ENCODE measurements around the gene RNF138. TPM values are rescaled to one million over a fixed set of nuclear protein-coding genes. Genes with fewer than 3 reads are reported as not detected.

RNF138 gene
- total RNA-seq, 1 experiment from 2014 or later: 21.5 TPM

DNA sequence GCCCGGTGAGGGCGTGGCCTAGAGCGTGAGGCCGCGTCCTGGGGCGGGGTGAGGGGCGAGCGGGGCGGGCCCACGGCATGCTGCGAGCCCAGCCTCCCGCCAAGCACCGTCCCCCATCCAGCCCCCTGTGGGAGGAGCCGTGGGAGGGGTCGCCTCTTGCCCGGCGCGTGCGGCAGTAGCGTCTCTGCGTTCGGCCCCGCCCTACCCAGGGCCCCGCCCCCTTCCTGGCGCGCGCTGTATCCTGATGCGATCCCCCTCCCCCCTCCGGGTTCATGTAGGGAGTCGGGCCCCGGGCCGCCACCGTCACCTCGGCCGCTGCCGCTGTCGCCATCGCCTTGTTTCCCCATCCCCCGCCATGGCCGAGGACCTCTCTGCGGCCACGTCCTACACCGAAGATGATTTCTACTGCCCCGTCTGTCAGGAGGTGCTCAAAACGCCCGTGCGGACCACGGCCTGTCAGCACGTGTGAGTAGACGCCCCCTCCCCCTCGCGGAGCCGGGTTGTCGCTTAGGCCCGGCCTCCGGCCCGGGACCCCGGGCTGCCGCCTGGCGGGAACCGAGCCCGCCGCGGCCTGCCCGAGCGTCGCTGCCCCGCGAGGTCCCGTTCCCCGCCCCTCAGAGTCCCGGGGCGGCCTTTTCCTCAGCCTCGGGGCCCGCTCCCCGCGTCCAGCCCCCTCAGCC lies 888 bp downstream of the RNF138 start:
- TSS peak; percentile 28 for BruUV-seq (replicated peaks)

DNA sequence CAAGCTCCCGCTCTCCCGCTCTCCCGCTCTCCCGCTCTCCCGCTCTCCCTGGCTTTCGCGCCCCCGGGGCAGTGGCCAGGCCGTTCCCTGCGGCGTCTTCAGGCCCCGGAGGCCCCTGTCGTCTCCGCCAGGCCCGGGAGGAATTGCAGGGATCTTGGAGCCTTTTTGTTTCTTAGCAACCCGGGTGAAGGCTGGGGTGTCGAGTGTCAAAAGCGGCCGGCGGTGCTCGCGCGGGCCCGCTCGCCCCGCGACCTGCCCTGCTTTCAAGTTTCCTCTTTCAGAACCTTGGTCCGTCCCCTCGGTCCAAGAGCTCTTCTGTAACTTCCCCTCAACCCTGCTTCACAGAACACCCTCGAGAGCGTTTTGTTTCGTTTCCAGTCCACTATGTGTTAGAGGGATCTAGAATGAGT lies 1.4 kb downstream of the RNF138 start:
- CTCF ChIA-PET: no interaction called here
- BruUV-seq (replicated peaks): no TSS peak
- Histone ChIP-seq H3K4me2 (peak overlapping the region; percentile 83), H2AFZ (peak overlapping the region; percentile 76; the same call in 1 of the 2 replicates), H3K36me3 (ENCODE audit: low read depth) (no peaks in the 10 kb centered on the region), H3K9me3 (ENCODE audit: insufficient read depth, low read depth) (no peaks in the 10 kb centered on the region), H3K4me3 (peak overlapping the region; percentile 75), H3K4me1 (replicated peaks; ENCODE audit: insufficient read depth) (no peaks in the 10 kb centered on the region), H3K27me3 (ENCODE audit: insufficient read depth, low read depth) (no peaks in the 10 kb centered on the region), H3K9me2 (ENCODE audit: insufficient read depth) (no peaks in the 10 kb centered on the region), H3F3A (ENCODE audit: insufficient read depth, low read depth) (peaks cover 5% of the 10 kb centered on the region; the same call in 1 of the 2 replicates), H3K27ac (peak overlapping the region; percentile 41; the same call in 1 of the 2 replicates), H4K20me1 (ENCODE audit: insufficient read depth) (peaks cover 4% of the 10 kb centered on the region; the same call in 1 of the 2 replicates), H3K79me2 (ENCODE audit: low read depth) (peaks cover 53% of the 10 kb centered on the region)
- intact Hi-C loops (cut with micrococcal nuclease; ENCODE audit: unreplicated experiment): loop anchor here (5.0 kb wide), 1 partner anchor 151 kb away; the partner anchor contains the start of gene TRAPPC8
- POLR2A ChIA-PET (ENCODE audit: unreplicated experiment): no interaction called here
- DNase-seq: peak in 1 of 2 experiments; percentile 26
- no peak for TF ChIP-seq EZH2 (IDR thresholded peaks at IDR 0.05; ENCODE audit: low read depth)
- TF ChIP-seq, protein P1, sequence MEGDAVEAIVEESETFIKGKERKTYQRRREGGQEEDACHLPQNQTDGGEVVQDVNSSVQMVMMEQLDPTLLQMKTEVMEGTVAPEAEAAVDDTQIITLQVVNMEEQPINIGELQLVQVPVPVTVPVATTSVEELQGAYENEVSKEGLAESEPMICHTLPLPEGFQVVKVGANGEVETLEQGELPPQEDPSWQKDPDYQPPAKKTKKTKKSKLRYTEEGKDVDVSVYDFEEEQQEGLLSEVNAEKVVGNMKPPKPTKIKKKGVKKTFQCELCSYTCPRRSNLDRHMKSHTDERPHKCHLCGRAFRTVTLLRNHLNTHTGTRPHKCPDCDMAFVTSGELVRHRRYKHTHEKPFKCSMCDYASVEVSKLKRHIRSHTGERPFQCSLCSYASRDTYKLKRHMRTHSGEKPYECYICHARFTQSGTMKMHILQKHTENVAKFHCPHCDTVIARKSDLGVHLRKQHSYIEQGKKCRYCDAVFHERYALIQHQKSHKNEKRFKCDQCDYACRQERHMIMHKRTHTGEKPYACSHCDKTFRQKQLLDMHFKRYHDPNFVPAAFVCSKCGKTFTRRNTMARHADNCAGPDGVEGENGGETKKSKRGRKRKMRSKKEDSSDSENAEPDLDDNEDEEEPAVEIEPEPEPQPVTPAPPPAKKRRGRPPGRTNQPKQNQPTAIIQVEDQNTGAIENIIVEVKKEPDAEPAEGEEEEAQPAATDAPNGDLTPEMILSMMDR (conservative IDR thresholded peaks at IDR 0.05): no peak

More for the DNA sequence above, 888 bp downstream of the RNF138 start:
- Histone ChIP-seq H3K27ac (peak overlapping the region; percentile 94), H3K36me3 (ENCODE audit: low read depth) (no peaks in the 10 kb centered on the region), H3K4me2 (peak overlapping the region; percentile 90), H3K4me1 (replicated peaks; ENCODE audit: insufficient read depth) (no peaks in the 10 kb centered on the region), H3K9me2 (ENCODE audit: insufficient read depth) (no peaks in the 10 kb centered on the region), H3F3A (ENCODE audit: insufficient read depth, low read depth) (peaks cover 5% of the 10 kb centered on the region; the same call in 1 of the 2 replicates), H4K20me1 (ENCODE audit: insufficient read depth) (peaks cover 4% of the 10 kb centered on the region; the same call in 1 of the 2 replicates), H3K27me3 (ENCODE audit: insufficient read depth, low read depth) (no peaks in the 10 kb centered on the region), H3K9me3 (ENCODE audit: insufficient read depth, low read depth) (no peaks in the 10 kb centered on the region), H3K79me2 (ENCODE audit: low read depth) (peaks cover 47% of the 10 kb centered on the region), H2AFZ (peak overlapping the region; percentile 76), H3K4me3 (peak overlapping the region; percentile 80)
- TF ChIP-seq, protein P1 (conservative IDR thresholded peaks at IDR 0.05): no peak
- no peak for TF ChIP-seq EZH2 (IDR thresholded peaks at IDR 0.05; ENCODE audit: low read depth)
- peak; percentile 74 to 94 for DNase-seq
- intact Hi-C loops (cut with micrococcal nuclease; ENCODE audit: unreplicated experiment): loop anchor here (5.0 kb wide), 1 partner anchor 150 kb away; the partner anchor contains the start of gene TRAPPC8
- POLR2A ChIA-PET (ENCODE audit: unreplicated experiment): no interaction called here
- CTCF ChIA-PET: no interaction called here

DNA sequence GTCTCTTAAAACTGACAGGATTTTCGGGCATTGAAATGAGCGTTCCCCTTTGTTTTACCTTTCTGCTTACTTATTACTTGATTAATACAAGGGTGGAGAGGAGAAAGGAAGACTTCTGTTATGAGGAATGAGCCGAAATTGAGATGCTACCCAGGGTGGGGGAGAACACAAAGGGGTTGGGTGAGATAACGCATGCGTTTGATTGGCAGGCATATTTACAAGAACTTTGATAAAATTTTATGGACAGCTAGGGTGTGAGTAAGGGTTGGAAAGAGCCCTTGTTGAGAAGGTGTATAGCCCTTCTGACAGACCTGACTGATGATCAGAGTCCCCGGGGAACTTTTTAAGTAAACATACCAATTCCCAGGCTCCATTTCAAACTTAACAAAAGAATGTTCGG lies 1.8 kb downstream of the RNF138 start:
- Histone ChIP-seq H3K27ac (peak overlapping the region; percentile 41; the same call in 1 of the 2 replicates), H3K36me3 (ENCODE audit: low read depth) (no peaks in the 10 kb centered on the region), H3K27me3 (ENCODE audit: insufficient read depth, low read depth) (no peaks in the 10 kb centered on the region), H3K9me2 (ENCODE audit: insufficient read depth) (no peaks in the 10 kb centered on the region), H2AFZ (peak overlapping the region; percentile 76; the same call in 1 of the 2 replicates), H3F3A (ENCODE audit: insufficient read depth, low read depth) (peaks cover 5% of the 10 kb centered on the region; the same call in 1 of the 2 replicates), H4K20me1 (ENCODE audit: insufficient read depth) (peaks cover 4% of the 10 kb centered on the region; the same call in 1 of the 2 replicates), H3K4me1 (replicated peaks; ENCODE audit: insufficient read depth) (no peaks in the 10 kb centered on the region), H3K4me3 (peak overlapping the region; percentile 75), H3K4me2 (peak overlapping the region; percentile 83), H3K9me3 (ENCODE audit: insufficient read depth, low read depth) (no peaks in the 10 kb centered on the region), H3K79me2 (ENCODE audit: low read depth) (peaks cover 54% of the 10 kb centered on the region)
- ChIA-PET CTCF (no interaction called here), POLR2A (ENCODE audit: unreplicated experiment) (no interaction called here)
- DNase-seq: no peak
- TF ChIP-seq, protein P1 (conservative IDR thresholded peaks at IDR 0.05): no peak
- no peak for TF ChIP-seq EZH2 (IDR thresholded peaks at IDR 0.05; ENCODE audit: low read depth)
- BruUV-seq (replicated peaks): no TSS peak
- intact Hi-C loops (cut with micrococcal nuclease; ENCODE audit: unreplicated experiment): loop anchor here (5.0 kb wide), 1 partner anchor 151 kb away; the partner anchor contains the start of gene TRAPPC8

Data from PC-9 (cell line).